Stimulated activated CD8-positive, alpha-beta memory T cell treated with anti-CD3 and anti-CD28 coated beads, Interleukin-7, amount 100 ng/mL, for 24 hours (primary cell): ENCODE data around the gene PAXX.
"Not testable (repeated sequence)": the region's sequence is repeated elsewhere in the genome, so short reads cannot be mapped to it uniquely, and the experiment has no call there.

Experiments
- DNase-seq: peaks from one replicate; pipeline ENCODE4 v3.0.0-alpha.2; 2020; ENCODE audit warnings: low read depth

Gene PAXX

GRCh38 chr9:137002646-137003041 is 10.4 kb downstream of the PAXX start:
- DNase-seq = no peak

DNA sequence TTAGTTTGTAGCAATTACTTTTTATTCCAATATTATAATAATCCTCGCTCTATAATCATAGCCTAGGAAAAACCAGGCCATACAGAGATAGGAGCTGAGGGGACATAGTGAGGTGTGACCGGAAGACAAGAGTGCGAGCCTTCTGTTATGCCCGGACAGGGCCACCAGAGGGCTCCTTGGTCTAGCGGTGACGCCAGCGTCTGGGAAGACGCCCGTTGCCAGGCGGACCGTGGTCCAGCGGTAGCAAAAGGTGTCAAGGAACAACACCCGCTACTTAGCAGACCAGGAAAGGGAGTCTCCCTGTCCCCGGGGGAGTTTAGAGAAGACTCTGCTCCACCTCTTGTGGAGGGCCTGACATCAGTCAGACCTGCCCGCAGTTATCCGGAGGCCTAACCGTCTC is 12.1 kb downstream of the PAXX start:
- DNase-seq = not testable (repeated sequence)

GRCh38 chr9:137006116-137007003 is 14.1 kb downstream of the PAXX start:
- DNase-seq = no peak

GRCh38 chr9:137007108-137007815 is 15.0 kb downstream of the PAXX start:
- DNase-seq = no peak

DNA sequence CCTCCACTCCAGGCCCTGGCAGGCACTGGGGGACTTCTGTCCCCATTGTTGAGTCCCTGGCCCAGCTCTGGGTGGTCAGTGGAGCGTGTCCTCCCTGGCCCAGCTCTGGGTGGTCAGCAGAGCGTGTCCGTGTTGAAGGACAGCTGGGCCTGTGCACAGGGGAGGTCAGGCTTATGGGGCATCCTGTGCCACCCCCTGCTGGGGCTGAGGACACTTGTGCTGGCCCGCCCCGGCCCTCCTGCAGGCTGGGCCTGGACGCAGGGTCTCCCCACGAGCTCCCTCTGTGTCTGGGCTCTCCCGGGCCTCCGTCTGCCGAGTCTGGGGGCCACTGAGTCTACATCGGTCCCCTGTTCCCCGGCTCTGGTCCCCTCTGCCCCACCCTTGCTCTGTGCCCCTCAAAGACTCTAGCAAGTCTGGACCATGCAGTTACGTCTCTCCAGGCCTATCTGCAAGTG is 15.6 kb downstream of the PAXX start:
- no peak for DNase-seq

DNA sequence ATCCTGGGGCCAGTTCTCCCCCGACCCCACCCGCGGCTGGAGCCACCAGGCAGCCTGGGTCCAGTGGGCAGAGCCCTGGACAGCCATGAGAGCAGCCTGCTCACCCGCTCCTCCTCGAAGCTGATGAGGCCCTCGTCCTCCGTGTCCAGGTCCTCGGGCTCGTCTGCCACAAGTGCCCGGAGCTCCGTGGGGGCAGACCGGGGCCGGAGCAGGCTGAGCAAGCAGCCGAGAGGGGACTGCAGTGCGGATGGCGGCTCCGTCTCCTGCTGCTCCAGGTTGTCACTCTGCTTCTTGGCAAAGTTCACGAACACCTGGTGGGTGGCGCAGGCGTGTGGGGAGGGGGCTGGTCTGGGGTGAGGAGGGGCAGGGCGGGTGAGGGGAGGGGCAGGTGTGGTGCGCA is 16.1 kb downstream of the PAXX start:
- no peak for DNase-seq

GRCh38 chr9:137009217-137009616 is 17.0 kb downstream of the PAXX start:
- DNase-seq = no peak

DNA sequence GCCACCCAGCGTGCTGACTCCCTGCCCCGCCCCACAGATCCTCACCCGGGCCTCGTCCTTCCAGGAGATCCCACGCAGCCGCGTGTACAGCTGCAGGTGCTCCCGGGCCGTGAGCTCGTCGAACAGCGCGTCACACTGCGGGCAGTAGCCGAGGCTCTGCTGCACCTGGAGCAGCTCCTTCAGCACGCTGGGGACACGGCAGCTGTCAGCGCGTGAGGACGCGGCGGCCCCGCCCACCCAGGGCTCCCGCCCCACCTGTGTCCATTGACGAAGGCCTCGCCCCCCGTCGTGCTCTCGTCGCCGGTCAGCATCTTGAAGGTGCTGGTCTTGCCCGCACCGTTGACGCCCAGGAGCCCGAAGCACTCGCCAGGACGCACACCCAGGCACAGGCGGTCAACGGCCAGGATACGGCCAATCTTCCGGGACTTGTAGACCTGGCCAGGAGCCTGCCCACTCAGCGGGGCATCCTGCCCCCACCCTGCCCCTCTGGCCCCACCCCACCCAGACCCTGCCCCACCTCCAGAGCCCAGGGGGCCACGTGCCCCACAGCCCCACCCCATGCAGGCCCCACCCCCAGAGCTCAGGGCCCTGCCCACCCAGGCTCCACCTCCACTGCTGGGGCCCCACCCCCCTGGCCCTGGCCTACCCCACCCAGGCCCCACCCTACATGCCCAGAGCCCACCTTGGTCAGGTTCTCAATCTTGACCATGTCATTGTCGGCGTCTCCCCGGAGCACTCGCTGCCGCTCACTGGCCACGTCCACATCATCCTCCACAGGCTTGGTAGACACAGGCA is 17.9 kb downstream of the PAXX start:
- no peak for DNase-seq

DNA sequence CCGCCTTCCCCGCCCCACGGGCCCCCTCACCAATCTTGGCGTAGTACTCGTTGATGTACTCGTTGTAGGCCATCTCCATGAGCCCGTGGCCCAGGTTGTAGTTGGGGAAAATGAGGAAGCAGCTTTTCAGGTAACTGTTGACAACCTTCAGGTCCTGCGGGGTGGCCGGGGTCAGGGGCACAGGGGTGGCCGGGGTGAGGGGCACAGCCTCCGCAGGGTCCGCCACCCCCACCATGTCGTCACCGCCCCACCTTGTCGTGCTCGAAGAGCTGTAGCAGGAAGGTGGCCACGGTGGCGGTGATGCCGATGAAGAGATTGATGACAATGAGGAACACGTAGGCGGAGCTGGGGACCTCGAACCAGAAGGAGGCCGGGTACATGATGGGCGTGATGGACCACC is 18.9 kb downstream of the PAXX start:
- DNase-seq = no peak

GRCh38 chr9:137011907-137012675 is 19.9 kb downstream of the PAXX start:
- no peak for DNase-seq

DNA sequence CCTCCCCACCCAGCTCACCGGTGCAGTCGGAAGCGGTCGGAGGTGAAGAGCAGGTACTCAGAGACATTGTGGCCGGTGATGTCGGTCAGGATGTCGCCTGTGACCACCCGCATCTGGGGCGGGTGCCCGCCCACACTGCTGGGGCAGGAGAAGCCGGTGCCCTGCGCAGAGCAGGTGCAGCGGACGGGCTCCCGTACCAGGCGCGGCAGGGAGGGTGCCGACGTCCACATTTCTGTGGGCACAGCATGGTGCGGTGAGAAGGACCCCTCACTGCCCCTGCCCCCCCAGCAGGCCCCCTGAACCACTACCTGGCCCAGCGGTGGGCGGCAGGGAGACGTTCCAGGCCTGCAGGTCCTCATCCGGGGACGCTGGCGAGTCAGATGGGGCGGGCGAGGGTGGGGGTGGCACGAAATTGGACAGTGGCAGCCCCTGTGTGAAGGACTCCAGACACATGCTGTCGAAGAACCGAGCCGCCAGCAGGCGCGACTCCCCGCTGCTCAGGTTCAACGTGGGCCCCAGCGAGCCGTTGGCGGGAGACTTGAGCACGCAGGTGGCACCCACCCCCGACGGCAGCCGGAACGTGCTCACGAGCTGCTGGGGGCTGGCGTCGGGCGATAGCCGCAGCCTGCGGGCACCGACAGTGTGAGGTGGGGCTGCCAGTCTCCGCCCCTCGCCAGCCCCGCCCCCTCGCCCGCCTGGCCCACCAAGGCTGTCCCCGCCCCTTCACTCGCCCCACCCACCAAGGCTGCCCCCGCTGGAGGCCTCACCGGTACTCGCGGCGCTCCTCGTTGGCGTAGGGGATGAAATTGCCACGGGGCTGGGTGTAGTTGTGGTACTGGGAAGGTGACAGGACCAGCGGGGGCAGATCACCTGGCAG is 20.7 kb downstream of the PAXX start:
- DNase-seq = no peak

DNA sequence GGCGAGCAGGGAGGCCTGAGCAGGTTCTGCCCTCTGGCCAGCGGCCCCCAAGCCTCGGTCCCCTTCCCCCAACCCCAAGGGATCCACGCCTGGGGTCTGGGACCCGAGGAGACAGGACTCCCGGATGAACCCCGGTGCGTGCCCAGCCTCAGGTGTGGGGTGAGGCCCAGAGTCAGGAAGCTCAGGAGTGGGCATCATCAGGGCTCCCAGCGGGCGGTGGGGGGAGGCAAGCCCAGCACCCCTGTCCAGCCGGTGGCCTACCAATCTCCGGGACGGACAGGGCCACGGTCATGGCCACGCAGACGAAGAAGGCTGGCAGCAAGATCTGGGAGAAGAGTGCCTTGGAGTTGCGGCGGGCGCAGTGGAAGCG is 21.3 kb downstream of the PAXX start:
- DNase-seq = no peak

DNA sequence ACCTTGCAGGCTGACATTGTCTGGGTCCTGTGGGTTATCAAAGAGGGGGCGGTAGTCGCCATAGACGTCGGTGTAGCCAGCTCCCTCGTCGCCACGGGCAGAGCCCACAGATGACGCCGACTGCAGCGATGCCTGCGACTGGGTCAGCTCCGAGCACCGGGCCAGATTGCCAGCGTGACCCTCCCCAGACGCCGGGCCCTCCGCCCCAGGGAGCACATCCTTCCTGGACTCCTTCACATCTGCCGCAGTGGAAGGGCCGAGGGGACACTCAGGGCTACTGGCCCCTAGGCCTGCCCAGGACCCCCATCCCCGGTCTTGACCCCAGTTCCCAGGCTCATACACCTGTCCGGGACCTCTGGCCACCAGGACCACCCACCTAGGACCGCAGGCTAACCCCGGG is 21.9 kb downstream of the PAXX start:
- no peak for DNase-seq

DNA sequence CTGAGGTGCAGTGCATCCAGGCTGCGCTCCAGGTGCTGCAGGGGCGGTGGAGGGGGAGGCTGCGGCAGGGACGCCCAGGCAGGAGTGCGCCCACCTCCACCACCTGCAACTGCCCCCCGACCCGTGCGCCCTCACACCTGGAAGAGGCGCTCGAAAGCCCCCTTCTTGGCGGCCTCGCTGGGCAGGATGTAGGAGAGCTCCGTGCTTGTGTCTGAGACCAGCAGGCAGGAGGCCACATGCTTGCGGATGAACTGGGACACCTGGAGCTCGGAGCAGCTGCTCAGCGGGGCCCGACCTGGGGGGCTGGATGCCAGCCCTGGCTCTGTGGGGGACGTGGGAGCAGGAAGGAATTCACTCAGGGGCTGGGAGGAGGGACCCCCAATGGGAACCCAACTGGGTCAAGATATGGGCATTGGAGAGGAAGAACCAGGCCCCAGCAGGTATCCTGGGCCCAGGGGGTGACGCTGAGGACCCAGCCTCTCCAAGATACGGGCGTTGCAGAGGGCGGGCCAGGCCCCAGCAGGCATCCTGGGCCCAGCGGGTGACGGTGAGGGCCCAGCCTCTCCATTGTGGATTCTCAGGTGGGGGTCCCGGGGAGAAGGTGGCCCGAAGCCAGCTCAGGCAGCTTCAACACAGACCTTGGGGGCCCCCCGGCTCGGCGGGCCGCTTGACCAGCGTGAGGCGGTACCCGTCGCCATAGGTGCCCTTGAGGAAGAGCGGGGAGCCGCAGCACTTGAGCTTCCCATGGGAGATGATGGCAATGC is 22.7 kb downstream of the PAXX start:
- no peak for DNase-seq

DNA sequence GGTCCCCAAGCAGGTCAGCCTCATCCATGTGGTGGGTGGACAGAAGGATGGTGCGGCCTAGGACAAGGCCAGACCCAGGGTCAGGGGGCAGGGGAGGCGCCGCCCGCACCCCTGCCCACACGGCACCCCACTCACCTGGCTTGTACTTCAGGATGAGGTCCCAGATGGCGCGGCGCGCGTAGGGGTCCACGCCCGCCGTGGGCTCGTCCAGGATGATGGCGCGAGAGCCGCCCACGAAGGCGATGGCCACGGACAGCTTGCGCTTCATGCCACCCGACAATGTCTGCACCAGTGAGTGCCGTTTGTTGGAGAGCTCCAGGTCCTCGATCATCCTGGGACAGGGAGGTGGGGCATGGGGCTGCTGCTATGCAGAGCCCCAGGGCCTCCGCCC is 23.3 kb downstream of the PAXX start:
- no peak for DNase-seq

DNA sequence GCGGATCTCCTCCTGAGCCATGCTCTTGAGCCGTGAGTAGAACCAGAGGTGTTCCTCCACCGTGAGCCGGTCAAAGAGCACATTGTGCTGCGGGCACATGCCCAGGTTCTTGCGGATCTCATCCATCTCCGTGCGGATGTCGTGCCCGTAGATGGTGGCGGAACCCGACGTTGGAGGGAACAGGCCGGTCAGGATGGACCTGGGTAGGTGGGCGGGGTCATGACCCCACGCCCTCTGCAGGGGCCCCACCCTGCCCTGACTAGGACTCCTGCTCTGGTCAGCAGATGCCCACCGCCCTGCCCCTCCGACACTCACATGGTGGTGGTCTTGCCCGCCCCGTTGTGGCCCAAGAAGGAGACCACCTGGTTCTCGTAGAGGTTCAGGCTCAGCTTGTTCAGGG is 23.8 kb downstream of the PAXX start:
- no peak for DNase-seq

GRCh38 chr9:137016436-137016835 is 24.2 kb downstream of the PAXX start:
- no peak for DNase-seq

DNA sequence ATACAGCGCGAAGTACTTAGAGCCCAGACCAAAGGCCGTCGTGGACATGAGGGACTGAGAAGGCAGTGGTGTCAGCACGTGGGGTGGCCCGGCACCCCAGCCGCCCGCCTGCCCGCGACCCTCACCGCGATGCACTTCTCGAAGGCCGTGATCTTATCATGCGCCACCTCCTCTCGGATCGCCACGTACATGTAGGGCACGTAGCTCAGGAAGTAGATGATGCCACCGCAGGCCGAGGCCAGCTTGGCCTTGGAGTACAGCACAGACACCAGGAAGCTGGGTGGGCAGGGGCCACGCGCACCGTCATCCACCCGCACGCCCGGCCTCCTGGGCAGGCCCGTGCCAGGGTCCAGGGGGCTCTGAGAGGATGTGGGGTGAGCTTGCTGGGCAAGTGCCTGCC is 24.8 kb downstream of the PAXX start:
- no peak for DNase-seq

DNA sequence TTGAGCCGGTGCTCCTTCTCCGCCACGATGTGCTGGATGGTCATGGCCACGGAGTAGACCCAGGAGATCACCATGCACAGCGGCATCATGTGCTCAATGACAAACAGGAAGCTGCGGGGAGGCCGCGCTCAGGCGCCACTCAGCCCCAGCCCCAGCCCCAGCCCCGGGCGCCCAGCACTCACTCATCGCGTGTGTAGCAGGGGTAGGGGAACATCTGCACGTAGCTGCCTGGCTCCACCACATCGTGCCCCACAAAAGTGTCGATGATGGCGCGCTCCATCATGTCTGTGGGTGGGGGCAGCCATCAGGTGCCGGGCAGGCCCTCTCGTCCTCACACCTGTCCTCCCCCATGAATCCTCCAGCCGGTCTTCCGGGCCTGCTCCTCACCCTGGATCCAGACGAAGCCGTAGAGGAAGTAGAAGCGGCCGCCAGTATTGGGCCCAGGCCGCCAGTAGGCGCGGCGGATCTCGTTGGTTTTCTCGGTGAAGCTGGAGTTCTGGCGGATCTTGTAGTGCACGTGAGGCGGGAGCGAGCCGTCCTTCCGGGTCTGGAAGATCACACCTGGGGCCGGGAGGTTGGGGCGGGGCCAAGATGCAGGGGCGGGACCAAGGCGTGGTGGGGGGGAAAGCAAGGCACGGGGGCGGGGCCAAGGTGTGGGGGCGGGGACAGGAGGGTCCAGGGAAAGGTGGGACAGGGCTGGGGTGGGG is 25.7 kb downstream of the PAXX start:
- DNase-seq = no peak
